Gastrocnemius medialis (tissue), 4 donors: Measurements from ENCODE around the gene DTNA.

Experiments
- POLR2A ChIP-seq, 2 donors: fragments of 450-650 bp; IDR thresholded peaks; one replicate each; pipeline ENCODE4 v1.6.1; 2017; ENCODE audit warnings: antibody characterized with exemption in 2 of 2, mild to moderate bottlenecking in 2 of 2, moderate library complexity in 2 of 2
- TF ChIP-seq, protein P1 (sequence below), 5 experiments: fragments of 450-650 bp in 3 of 5; fragments of 200-600 bp in 2 of 5; sonication (generic) in 2 of 5; IDR thresholded peaks in 4 of 5; conservative IDR thresholded peaks in 1 of 5; 1 replicate in 4 of 5; 2 replicates in 1 of 5; pipeline ENCODE4 v1.5.1; 2016 to 2019; ENCODE audit warnings: antibody characterized with exemption in 5 of 5, mild to moderate bottlenecking in 3 of 5, moderate library complexity in 3 of 5

DNA sequence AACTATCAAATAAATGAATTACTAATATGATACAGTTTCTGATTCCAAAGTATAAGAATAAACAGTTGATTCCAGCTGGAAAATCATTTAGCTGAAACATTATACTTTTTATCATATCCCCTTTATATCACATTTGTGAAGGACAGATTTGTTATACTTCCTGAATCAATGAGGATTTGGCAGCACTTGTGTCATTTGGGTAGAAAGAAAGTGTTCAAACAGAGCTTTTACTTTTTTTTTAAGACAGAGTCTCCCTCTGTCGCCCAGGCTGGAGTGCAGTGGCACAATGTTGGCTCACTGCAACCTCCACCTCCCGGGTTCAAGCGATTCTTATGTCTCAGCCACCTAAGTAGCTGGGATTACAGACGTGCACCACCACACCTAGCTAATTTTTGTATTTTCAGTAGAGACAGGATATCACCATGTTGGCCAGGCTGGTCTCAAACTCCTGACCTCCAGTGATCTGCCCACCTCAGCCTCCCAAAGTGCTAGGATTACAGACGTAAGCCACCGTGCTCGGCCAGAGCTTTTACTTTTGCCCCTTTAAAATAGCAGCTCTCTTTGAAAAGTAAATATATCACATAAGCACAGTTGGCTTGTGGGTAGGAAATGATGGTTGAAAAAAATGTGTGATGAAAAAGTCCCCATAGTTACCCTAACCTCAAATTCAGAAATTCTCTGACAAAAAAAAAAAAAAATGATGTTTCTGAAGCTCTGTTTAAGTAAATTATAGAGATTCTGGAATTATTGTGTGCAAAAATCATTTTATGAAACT is 95.2 kb downstream of the DTNA start:
- TF ChIP-seq, protein P1, sequence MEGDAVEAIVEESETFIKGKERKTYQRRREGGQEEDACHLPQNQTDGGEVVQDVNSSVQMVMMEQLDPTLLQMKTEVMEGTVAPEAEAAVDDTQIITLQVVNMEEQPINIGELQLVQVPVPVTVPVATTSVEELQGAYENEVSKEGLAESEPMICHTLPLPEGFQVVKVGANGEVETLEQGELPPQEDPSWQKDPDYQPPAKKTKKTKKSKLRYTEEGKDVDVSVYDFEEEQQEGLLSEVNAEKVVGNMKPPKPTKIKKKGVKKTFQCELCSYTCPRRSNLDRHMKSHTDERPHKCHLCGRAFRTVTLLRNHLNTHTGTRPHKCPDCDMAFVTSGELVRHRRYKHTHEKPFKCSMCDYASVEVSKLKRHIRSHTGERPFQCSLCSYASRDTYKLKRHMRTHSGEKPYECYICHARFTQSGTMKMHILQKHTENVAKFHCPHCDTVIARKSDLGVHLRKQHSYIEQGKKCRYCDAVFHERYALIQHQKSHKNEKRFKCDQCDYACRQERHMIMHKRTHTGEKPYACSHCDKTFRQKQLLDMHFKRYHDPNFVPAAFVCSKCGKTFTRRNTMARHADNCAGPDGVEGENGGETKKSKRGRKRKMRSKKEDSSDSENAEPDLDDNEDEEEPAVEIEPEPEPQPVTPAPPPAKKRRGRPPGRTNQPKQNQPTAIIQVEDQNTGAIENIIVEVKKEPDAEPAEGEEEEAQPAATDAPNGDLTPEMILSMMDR (IDR thresholded peaks at IDR 0.05 in 4 of 5, conservative IDR thresholded peaks at IDR 0.05 in 1 of 5) = no peak
- TF ChIP-seq POLR2A (IDR thresholded peaks at IDR 0.05) = no peak
